ENCODE measurements around the gene STRBP.

DNA sequence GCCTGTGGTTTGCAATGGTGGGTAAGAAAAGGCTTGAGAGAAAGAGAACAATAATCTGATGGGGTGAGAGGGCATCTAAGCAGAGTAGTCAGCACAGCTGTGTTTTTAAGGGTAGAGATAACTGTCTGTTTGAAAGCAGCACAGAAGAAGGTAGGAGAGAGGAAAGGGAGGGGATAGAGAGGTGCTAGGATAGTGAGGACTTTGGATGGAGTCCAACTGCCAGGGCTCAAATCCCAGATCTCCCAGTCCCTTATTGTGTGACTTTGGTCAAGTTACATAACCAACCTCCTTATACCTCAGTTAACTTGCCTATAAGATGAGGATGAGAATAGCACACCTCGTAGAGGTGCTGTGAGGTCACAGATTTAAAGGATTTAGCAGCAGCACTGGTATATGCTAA lies 179.3 kb downstream of the STRBP start:
- TF ChIP-seq EZH2phosphoT487 (IDR thresholded peaks at IDR 0.05) (no peak), EZH2 (IDR thresholded peaks at IDR 0.05) (no peak)
- TF ChIP-seq, protein P1, sequence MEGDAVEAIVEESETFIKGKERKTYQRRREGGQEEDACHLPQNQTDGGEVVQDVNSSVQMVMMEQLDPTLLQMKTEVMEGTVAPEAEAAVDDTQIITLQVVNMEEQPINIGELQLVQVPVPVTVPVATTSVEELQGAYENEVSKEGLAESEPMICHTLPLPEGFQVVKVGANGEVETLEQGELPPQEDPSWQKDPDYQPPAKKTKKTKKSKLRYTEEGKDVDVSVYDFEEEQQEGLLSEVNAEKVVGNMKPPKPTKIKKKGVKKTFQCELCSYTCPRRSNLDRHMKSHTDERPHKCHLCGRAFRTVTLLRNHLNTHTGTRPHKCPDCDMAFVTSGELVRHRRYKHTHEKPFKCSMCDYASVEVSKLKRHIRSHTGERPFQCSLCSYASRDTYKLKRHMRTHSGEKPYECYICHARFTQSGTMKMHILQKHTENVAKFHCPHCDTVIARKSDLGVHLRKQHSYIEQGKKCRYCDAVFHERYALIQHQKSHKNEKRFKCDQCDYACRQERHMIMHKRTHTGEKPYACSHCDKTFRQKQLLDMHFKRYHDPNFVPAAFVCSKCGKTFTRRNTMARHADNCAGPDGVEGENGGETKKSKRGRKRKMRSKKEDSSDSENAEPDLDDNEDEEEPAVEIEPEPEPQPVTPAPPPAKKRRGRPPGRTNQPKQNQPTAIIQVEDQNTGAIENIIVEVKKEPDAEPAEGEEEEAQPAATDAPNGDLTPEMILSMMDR (IDR thresholded peaks at IDR 0.05), result no peak
